ENCODE data around the gene MCAM.

The MCAM gene

DNA sequence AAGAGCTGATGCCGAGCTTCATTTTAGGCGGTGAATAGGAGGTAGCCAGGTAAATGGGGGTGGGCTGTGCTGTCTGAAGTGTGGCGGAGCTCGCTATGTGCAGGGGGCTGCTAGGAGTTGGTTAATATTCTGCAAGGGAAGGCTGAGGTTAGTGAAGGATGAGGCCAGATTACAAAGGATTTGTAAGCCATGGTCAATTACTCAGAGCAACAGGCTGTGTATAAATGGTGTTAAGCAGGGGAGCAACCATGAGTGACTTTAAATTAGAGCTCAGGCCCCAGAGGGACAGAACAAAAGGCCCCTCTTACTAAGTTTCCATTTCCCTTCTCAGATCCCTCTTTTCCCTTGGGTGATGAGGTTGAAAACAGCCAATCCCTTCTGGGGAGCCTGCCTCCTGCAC lies 7.3 kb upstream of the MCAM start:
- DNase-seq = no peak

GRCh38 chr11:119323532-119324033 lies 6.7 kb upstream of the MCAM start:
- DNase-seq = peak; percentile 78

- no peak for DNase-seq
Measured at GRCh38 chr11:119322921-119323531, 6.1 kb upstream of the MCAM start.

GRCh38 chr11:119322360-119322739 lies 5.4 kb upstream of the MCAM start:
- no peak for DNase-seq

DNA sequence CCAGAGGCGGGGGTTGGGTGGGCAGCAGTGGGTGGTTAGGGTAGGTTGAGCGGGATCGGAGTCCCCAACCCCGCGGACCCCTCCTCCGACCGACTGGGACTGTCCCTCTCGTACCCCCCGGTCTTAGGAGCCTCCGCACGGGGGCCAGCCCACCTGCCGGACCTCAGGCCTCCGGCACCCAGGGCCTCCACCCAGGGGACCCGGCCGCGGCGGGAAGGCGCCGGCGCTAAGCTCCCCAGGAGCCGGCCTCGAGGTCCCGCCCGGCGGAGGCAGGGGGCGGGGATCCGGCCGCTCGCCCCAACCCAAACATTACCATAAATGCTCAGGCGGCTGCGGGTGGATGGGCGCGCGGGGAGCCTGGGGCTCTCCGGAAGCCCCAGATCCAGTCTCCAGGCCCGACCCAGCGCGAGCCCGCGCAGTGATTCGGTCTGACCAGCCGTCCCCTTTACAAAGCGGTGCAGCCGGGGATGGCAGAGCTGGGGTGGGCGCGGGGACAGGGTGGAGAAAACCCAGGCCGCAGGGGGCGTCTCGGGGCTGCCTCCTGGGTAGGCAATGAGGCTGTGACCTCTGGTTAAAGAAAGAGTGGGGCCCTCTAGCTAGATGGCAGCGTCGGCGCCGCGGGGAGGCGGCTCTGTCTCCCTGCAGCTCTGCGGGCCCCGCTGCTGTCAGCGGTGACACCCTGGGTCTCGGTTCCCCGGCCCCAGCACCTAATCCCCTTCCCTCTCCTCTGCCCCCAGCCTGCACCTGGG lies 4.0 kb upstream of the MCAM start:
- peak; percentile 22 for DNase-seq

DNA sequence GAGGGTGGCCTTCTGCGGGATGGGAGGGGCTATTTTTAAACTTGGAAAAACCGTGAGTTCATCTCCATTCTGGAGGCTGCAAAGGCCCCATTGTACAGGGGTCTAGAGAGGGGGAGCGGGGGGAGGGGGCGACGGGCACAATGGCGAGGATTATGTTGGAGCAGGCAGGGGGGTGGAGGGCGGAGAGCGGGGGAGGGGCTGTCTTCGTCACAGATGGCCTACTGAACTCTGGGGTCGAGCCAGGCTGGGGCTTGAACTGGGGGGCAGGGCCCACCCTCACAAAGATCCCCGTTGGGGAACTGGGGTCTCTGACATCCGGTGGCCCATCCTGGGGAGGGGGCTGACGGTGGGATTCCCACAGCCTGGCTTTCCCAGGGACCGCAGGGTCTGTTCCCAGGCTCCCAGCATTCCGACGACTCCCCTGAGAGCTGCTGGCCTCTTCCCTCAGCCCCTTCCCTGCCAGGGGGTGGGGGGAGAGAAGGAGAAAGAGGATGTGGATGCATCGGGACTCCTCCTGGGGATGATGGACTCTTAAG lies 3.4 kb upstream of the MCAM start:
- no peak for DNase-seq

GRCh38 chr11:119319700-119320239 lies 2.8 kb upstream of the MCAM start:
- no peak for DNase-seq

DNA sequence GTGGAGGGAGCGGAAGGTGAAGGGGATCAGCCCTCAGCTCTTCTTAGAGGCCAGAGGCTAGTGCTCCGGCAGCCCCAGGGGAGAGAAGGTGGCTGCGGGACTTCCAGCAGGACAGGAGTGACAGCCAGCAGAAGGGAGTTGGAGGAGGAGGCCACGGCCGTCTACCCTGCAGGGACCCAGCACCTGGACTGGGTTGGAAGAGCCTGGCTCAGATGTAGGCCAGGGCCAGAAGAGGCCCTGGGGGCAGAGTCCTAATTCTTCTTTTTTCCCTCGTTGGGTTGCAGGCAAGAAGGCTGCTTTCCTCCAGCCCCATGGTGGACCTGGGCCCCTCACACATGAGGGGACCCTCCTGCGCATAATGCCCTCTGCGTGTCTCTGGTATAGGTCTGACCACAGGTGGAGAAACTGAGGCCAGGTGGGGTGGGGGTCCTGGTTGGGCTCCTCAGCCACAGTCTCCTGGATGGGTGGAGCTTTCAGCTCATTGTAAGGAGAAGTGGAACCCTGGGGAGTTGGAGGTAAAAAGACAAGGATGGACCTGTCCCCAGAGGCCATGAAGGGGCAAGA lies 2.3 kb upstream of the MCAM start:
- no peak for DNase-seq

- DNase-seq = no peak
Measured at GRCh38 chr11:119318240-119319135, 1.6 kb upstream of the MCAM start.

DNA sequence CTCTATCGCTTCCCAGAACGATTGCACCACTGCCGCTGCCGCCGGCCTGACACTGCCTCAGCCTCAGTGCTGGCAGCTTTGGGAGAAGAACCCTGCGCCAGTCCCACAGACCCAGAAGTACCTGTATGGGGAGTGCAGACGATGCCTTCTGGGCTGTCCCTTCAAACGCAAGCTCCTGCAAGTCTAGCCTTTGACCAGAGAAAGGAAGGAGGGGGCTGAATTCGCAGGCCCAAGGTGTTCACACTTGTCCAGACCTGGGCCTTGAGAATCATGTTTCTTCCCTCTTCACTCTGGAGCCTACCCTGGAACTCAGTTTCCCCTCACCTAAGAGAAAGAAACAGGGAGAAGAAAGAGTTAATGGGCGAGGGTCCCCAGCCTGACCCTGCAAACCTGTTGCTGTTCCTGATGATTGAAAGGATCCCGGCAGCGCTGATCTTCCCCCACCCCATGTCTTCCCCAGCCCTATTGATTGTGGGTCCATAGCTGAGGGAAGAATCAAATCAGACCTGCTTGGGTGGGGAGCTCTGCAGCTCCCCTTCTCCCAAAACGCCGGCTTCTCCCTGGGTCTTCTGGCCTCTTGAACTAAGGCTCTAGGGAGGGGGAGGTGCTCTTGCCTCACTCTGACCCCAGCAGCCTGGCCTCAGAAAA lies 786 bp upstream of the MCAM start:
- no peak for DNase-seq

GRCh38 chr11:119316016-119316728 lies 758 bp downstream of the MCAM start:
- DNase-seq = no peak

- DNase-seq = peak; percentile 24
Measured at GRCh38 chr11:119315131-119316015, 1.6 kb downstream of the MCAM start.

- DNase-seq = no peak
Measured at GRCh38 chr11:119314726-119315125, 2.2 kb downstream of the MCAM start.

- DNase-seq = no peak
Measured at GRCh38 chr11:119310682-119311052, 6.3 kb downstream of the MCAM start.

- no peak for DNase-seq
Measured at GRCh38 chr11:119309953-119310681, 6.8 kb downstream of the MCAM start.

GRCh38 chr11:119309411-119309810 lies 7.5 kb downstream of the MCAM start:
- no peak for DNase-seq

GRCh38 chr11:119307974-119308373 lies 9.0 kb downstream of the MCAM start:
- DNase-seq = no peak

GRCh38 chr11:119307219-119307618 lies 9.7 kb downstream of the MCAM start:
- DNase-seq = no peak

- DNase-seq = peak; percentile 27
Measured at GRCh38 chr11:119306373-119306890, 10.5 kb downstream of the MCAM start.

All from effector CD8-positive, alpha-beta T cell (primary cell).